ENCODE data around the gene FERMT1. TPM values are rescaled to one million over a fixed set of nuclear protein-coding genes. Genes with fewer than 3 reads are reported as not detected.

FERMT1 gene
- polyA plus RNA-seq, 1 donor (not counting 4 experiments of a cell fraction or from before 2014, with no cell fraction given) = 134 TPM

- no peak for FAIRE-seq
- H3K4me1 ChIP-seq (ENCODE audit: control insufficient read depth, extremely low read depth, insufficient read depth, low read length) = no peaks in the 10 kb centered on the region
- no peaks in the 10 kb centered on the region for H3K27me3 ChIP-seq (ENCODE audit: control insufficient read depth, extremely low read depth, insufficient read depth, low read length)
- TF ChIP-seq CTCF (optimal IDR thresholded peaks at IDR 0.05 in 1 of 3, IDR thresholded peaks at IDR 0.05 in 1 of 3, conservative IDR thresholded peaks at IDR 0.05 in 1 of 3; ENCODE audit: extremely low read depth in 1 of 3, insufficient read depth in 2 of 3, low read length in 3 of 3) (no peak), EZH2 (IDR thresholded peaks at IDR 0.05; ENCODE audit: low read length) (no peak)
- H3K4me2 ChIP-seq (ENCODE audit: control insufficient read depth, extremely low read depth, insufficient read depth, low read depth, low read length) = no peak overlapping the region
- DNase-seq (ENCODE audit: low read depth, low spot score) = no peak
- H3K36me3 ChIP-seq (ENCODE audit: control insufficient read depth in 2 of 2, extremely low read depth in 1 of 2, insufficient read depth in 2 of 2, low read length in 2 of 2) = peaks cover 6 to 17% of the 10 kb centered on the region in 2 experiments
- H3K9ac ChIP-seq (ENCODE audit: control insufficient read depth, extremely low read depth, insufficient read depth, low read length) = no peak overlapping the region
- no peaks in the 10 kb centered on the region for H3K9me3 ChIP-seq (ENCODE audit: control insufficient read depth, low read depth, low read length)
- no peak overlapping the region for H3K27ac ChIP-seq (ENCODE audit: control insufficient read depth, insufficient read depth, low read length)
- no peaks in the 10 kb centered on the region for H3K79me2 ChIP-seq (ENCODE audit: control insufficient read depth, insufficient read depth, low read length)
- H4K20me1 ChIP-seq (ENCODE audit: control insufficient read depth, extremely low read depth, insufficient read depth, low read length) = no peaks in the 10 kb centered on the region
- peaks cover 2% of the 10 kb centered on the region for H3K9me1 ChIP-seq (ENCODE audit: control insufficient read depth, extremely low read depth, insufficient read depth, low read length)
- H3K4me3 ChIP-seq (ENCODE audit: control insufficient read depth in 2 of 3, extremely low read depth in 1 of 3, insufficient read depth in 2 of 3, low read depth in 1 of 3, low read length in 3 of 3) = no peak overlapping the region
- no peak overlapping the region for H2AFZ ChIP-seq (ENCODE audit: control insufficient read depth, low read length)
- dilution Hi-C loops (cut with MboI; ENCODE audit: extremely low pct_ligation_motif_present, low sequenced_read_pairs) = no loop called here
Measured at GRCh38 chr20:6067763-6068318, 55.0 kb downstream of the FERMT1 start.

- no peaks in the 10 kb centered on the region for H3K9me3 ChIP-seq (ENCODE audit: control insufficient read depth, low read depth, low read length)
- H3K9me1 ChIP-seq (ENCODE audit: control insufficient read depth, extremely low read depth, insufficient read depth, low read length) = no peaks in the 10 kb centered on the region
- H3K36me3 ChIP-seq (ENCODE audit: control insufficient read depth in 2 of 2, extremely low read depth in 1 of 2, insufficient read depth in 2 of 2, low read length in 2 of 2) = peaks cover 2 to 9% of the 10 kb centered on the region in 2 experiments
- H3K27me3 ChIP-seq (ENCODE audit: control insufficient read depth, extremely low read depth, insufficient read depth, low read length) = no peaks in the 10 kb centered on the region
- H3K9ac ChIP-seq (ENCODE audit: control insufficient read depth, extremely low read depth, insufficient read depth, low read length) = no peak overlapping the region
- no peak for DNase-seq (ENCODE audit: low read depth, low spot score)
- H3K4me1 ChIP-seq (ENCODE audit: control insufficient read depth, extremely low read depth, insufficient read depth, low read length) = no peaks in the 10 kb centered on the region
- dilution Hi-C loops (cut with MboI; ENCODE audit: extremely low pct_ligation_motif_present, low sequenced_read_pairs) = no loop called here
- TF ChIP-seq EZH2 (IDR thresholded peaks at IDR 0.05; ENCODE audit: low read length) = no peak
- H3K4me2 ChIP-seq (ENCODE audit: control insufficient read depth, extremely low read depth, insufficient read depth, low read depth, low read length) = no peak overlapping the region
- H3K27ac ChIP-seq (ENCODE audit: control insufficient read depth, insufficient read depth, low read length) = no peak overlapping the region
- H2AFZ ChIP-seq (ENCODE audit: control insufficient read depth, low read length) = no peak overlapping the region
- no peak overlapping the region for H3K4me3 ChIP-seq (ENCODE audit: control insufficient read depth in 2 of 3, extremely low read depth in 1 of 3, insufficient read depth in 2 of 3, low read depth in 1 of 3, low read length in 3 of 3)
- FAIRE-seq = no peak
- no peaks in the 10 kb centered on the region for H4K20me1 ChIP-seq (ENCODE audit: control insufficient read depth, extremely low read depth, insufficient read depth, low read length)
- no peaks in the 10 kb centered on the region for H3K79me2 ChIP-seq (ENCODE audit: control insufficient read depth, insufficient read depth, low read length)
Measured at GRCh38 chr20:6066582-6066981, 56.2 kb downstream of the FERMT1 start.

- Histone ChIP-seq H3K9me1 (ENCODE audit: control insufficient read depth, extremely low read depth, insufficient read depth, low read length) (no peaks in the 10 kb centered on the region), H3K79me2 (ENCODE audit: control insufficient read depth, insufficient read depth, low read length) (no peaks in the 10 kb centered on the region), H3K27me3 (ENCODE audit: control insufficient read depth, extremely low read depth, insufficient read depth, low read length) (peaks cover 4% of the 10 kb centered on the region), H3K4me3 (ENCODE audit: control insufficient read depth in 2 of 3, extremely low read depth in 1 of 3, insufficient read depth in 2 of 3, low read depth in 1 of 3, low read length in 3 of 3) (no peak overlapping the region), H3K9me3 (ENCODE audit: control insufficient read depth, low read depth, low read length) (no peaks in the 10 kb centered on the region), H3K4me2 (ENCODE audit: control insufficient read depth, extremely low read depth, insufficient read depth, low read depth, low read length) (no peak overlapping the region), H3K27ac (ENCODE audit: control insufficient read depth, insufficient read depth, low read length) (no peak overlapping the region), H3K4me1 (ENCODE audit: control insufficient read depth, extremely low read depth, insufficient read depth, low read length) (no peaks in the 10 kb centered on the region), H3K9ac (ENCODE audit: control insufficient read depth, extremely low read depth, insufficient read depth, low read length) (no peak overlapping the region), H2AFZ (ENCODE audit: control insufficient read depth, low read length) (no peak overlapping the region), H3K36me3 (ENCODE audit: control insufficient read depth in 2 of 2, extremely low read depth in 1 of 2, insufficient read depth in 2 of 2, low read length in 2 of 2) (no peaks in the 10 kb centered on the region), H4K20me1 (ENCODE audit: control insufficient read depth, extremely low read depth, insufficient read depth, low read length) (no peaks in the 10 kb centered on the region)
- no peak for DNase-seq (ENCODE audit: low read depth, low spot score)
- dilution Hi-C loops (cut with MboI; ENCODE audit: extremely low pct_ligation_motif_present, low sequenced_read_pairs) = no loop called here
- FAIRE-seq = no peak
- TF ChIP-seq EZH2 (IDR thresholded peaks at IDR 0.05; ENCODE audit: low read length) = no peak
- no peak for TF ChIP-seq CTCF (optimal IDR thresholded peaks at IDR 0.05 in 1 of 3, IDR thresholded peaks at IDR 0.05 in 1 of 3, conservative IDR thresholded peaks at IDR 0.05 in 1 of 3; ENCODE audit: extremely low read depth in 1 of 3, insufficient read depth in 2 of 3, low read length in 3 of 3)
Measured at GRCh38 chr20:6061544-6061943, 61.3 kb downstream of the FERMT1 start.

All from keratinocyte (primary cell).